BJ (cell line): ENCODE results near the gene DPYSL3. TPM values are rescaled to one million over a fixed set of nuclear protein-coding genes. Genes with fewer than 3 reads are reported as not detected.

Experiments used
- CTCF ChIA-PET: fragments of 350-600 bp; formaldehyde crosslinking; extraction: SDS; loops from one replicate; lab custom pipeline; 2021; ENCODE audit warnings: antibody characterized with exemption, inconsistent platforms; lab: Yijun Ruan, JAX
- POLR2A ChIA-PET: fragments of 300-600 bp; sonication (Branson Sonifier 250); formaldehyde crosslinking; extraction: SDS; loops from one replicate; lab custom pipeline; 2021; ENCODE audit warnings: antibody characterized with exemption; lab: Charles Lee
- DNase-seq: peaks from one replicate; pipeline ENCODE4 v3.0.0-alpha.2; 2011; ENCODE audit warnings: low read depth
- H3K27me3 ChIP-seq: 2 replicates; pipeline ENCODE4 v1.6.0; 2011; ENCODE audit warnings: low read length; ENCODE audit not compliant: control insufficient read depth, insufficient read depth
- H3K36me3 ChIP-seq: 2 replicates; pipeline ENCODE4 v1.5.1; 2011; ENCODE audit warnings: low read length; ENCODE audit not compliant: control insufficient read depth, insufficient read depth
- H3K4me3 ChIP-seq: 2 replicates; pipeline ENCODE4 v1.5.1; 2011; ENCODE audit warnings: low read depth, mild to moderate bottlenecking, control low read depth, low read length
- CTCF ChIP-seq: IDR thresholded peaks from 2 replicates; pipeline ENCODE4 v1.5.1; 2011; ENCODE audit warnings: low read depth, mild to moderate bottlenecking, control low read depth, inconsistent platforms, low read length, moderate library complexity; ENCODE audit not compliant: insufficient read depth
- polyA plus RNA-seq: library from polyadenylated mRNA; depleted of rRNA; stranded (reverse); fragments of >200 nt; gene quantifications from 2 replicates; pipeline ENCODE4 v1.2.3, GENCODE V29; 2011

The DPYSL3 gene
- polyA plus RNA-seq, 1 experiment, result 49.6 TPM

DNA sequence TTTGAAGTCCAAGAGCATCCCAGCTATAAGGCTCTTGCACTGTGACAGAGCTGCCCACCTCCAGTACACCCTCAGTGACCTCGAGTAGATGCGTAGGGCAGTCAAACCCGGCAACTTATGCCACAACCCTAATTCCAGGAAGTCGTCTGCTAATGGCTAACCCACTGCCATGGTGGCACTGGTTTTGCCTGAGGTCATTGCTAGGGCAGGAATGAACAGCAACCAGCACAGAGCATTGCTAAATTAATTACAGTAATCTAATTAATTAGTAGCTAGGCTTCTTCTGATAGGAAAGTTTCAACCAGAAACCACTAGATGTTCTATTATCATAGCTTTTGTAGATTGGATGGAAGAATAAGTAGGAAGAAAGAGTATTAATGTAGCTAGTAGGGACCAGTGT lies 122.8 kb downstream of the DPYSL3 start:
- no peak overlapping the region for H3K4me3 ChIP-seq
- H3K27me3 ChIP-seq, result no peaks in the 10 kb centered on the region
- no peaks in the 10 kb centered on the region; the same call in 1 of the 2 replicates for H3K36me3 ChIP-seq
- TF ChIP-seq CTCF, result no peak
- ChIA-PET CTCF (interaction anchor here (0.7 to 2.4 kb wide), 5 partner anchors 11 to 167 kb away, joined by 3 to 9 read pairs (median 3); no protein-coding TSS in a partner anchor), POLR2A (no interaction called here)
- DNase-seq, result no peak

GRCh38 chr5:147384346-147385193 lies 125.3 kb downstream of the DPYSL3 start:
- CTCF ChIA-PET, result interaction anchor here (3.6 kb wide), 1 partner anchor 175 kb away, joined by 12 read pairs; no protein-coding TSS in a partner anchor
- DNase-seq, result no peak
- POLR2A ChIA-PET, result no interaction called here
- H3K36me3 ChIP-seq, result no peaks in the 10 kb centered on the region
- TF ChIP-seq CTCF, result no peak
- H3K4me3 ChIP-seq, result no peak overlapping the region
- no peaks in the 10 kb centered on the region for H3K27me3 ChIP-seq

GRCh38 chr5:147382776-147383175 lies 127.1 kb downstream of the DPYSL3 start:
- ChIA-PET POLR2A (no interaction called here), CTCF (interaction anchor here (1.0 to 3.6 kb wide), 5 partner anchors 8 to 177 kb away, joined by 3 to 12 read pairs (median 4); no protein-coding TSS in a partner anchor)
- H3K4me3 ChIP-seq, result peak overlapping the region; percentile 48
- no peak for DNase-seq
- no peak for TF ChIP-seq CTCF
- H3K36me3 ChIP-seq, result no peaks in the 10 kb centered on the region
- no peaks in the 10 kb centered on the region for H3K27me3 ChIP-seq

GRCh38 chr5:147381555-147381954 lies 128.3 kb downstream of the DPYSL3 start:
- H3K4me3 ChIP-seq, result no peak overlapping the region
- H3K27me3 ChIP-seq, result no peaks in the 10 kb centered on the region
- ChIA-PET POLR2A (no interaction called here), CTCF (interaction anchor here (0.8 to 3.2 kb wide), 4 partner anchors 9 to 158 kb away, joined by 3 to 12 read pairs (median 4); no protein-coding TSS in a partner anchor)
- DNase-seq, result no peak
- TF ChIP-seq CTCF, result no peak
- no peaks in the 10 kb centered on the region for H3K36me3 ChIP-seq

DNA sequence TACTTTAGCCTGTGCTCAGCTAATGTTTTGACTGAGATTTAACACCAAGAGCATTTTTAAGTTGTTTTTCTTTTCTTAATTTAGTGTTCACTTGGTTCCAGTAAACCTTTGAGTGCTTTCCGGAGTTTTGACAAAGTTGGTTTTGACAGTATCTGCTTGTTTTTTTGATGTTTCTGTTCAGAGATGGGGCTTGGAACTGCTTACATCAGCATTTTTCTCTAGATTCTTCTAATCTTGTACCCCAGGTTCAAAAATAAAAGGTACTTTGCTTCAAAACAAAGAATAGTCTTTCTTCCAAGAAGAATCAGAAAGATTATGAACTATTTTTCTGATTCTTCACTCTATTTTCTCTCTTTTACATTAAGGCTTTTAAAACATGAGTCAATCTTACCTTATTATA lies 132.2 kb downstream of the DPYSL3 start:
- Histone ChIP-seq H3K36me3 (no peaks in the 10 kb centered on the region), H3K27me3 (no peaks in the 10 kb centered on the region), H3K4me3 (no peak overlapping the region)
- TF ChIP-seq CTCF, result no peak
- POLR2A ChIA-PET, result no interaction called here
- no peak for DNase-seq
- CTCF ChIA-PET, result no interaction called here
